Pons (tissue), 1 donor: ENCODE data around the gene OR4N2.
"Not testable (repeated sequence)": the region's sequence is repeated elsewhere in the genome, so short reads cannot be mapped to it uniquely, and the experiment has no call there.

ENCODE experiments used
- DNase-seq: peaks from one replicate; pipeline ENCODE4 v3.0.0-alpha.2; 2016; ENCODE audit warnings: low spot score

Gene OR4N2, protein sequence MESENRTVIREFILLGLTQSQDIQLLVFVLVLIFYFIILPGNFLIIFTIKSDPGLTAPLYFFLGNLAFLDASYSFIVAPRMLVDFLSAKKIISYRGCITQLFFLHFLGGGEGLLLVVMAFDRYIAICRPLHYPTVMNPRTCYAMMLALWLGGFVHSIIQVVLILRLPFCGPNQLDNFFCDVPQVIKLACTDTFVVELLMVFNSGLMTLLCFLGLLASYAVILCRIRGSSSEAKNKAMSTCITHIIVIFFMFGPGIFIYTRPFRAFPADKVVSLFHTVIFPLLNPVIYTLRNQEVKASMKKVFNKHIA

DNA sequence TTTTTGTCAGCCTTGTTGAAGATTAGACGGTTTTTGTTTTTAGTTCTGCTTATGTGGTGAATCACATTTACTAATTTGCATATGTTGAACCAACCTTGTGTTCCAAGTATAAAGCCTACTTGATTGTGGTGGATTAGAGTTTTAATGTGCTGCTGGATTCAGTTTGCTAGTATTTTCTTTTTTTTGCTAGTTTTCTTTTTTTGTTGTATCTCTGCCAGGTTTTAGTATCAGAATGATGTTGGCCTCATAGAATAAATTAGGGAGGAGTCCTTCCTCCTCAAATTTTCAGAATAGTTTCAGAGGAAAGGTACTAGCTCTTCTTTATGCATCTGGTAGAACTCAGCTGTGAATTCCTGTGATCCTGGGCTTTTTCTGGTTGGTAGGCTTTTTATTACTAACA lies at the start of gene OR4N2:
OR4N2 (plus strand) TSS at position 301 of the 400 bp plus-strand sequence. CDS start 23,679 bp downstream, outside the sequence.
- DNase-seq: not testable (repeated sequence)

DNA sequence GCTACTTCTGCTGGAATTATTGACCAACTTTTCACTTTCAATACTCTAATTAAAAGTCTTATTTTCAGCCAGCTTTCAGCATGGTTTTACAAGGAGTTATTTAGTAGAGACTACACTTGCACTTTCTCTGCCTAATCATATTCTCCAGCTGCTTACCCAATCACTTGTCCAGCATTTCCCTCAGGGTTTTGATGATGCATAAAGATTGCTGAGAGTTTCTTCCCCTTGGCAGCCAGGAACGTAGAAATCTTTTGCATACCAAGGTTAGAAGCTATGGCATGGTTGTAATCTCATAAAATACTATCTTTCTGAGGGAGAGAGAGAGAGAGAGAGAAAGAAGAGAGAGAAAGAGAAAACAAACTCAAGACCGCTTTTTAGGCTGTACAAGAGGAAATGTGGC lies 49.4 kb upstream of the OR4N2 start:
- DNase-seq: no peak

DNA sequence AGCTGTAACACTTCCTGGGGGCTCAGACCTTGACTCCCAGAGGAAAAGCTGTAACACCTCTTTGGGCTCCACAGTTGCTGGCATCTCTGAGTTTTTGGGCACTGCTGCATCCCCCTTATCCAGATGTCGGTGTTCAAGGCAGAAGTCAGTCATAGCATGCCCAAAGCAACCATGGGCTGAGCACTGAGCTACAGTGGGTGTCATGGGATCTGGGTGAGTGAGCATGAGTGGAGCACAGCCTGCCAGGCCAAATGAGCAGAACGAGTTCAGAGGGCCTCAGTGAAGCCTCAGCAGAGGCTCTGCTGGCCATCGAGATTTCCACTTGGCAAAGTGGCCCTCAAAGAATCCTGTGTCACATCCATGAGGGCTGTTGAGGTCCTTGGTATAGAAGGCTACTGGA lies 32.1 kb upstream of the OR4N2 start:
- DNase-seq: not testable (repeated sequence)

DNA sequence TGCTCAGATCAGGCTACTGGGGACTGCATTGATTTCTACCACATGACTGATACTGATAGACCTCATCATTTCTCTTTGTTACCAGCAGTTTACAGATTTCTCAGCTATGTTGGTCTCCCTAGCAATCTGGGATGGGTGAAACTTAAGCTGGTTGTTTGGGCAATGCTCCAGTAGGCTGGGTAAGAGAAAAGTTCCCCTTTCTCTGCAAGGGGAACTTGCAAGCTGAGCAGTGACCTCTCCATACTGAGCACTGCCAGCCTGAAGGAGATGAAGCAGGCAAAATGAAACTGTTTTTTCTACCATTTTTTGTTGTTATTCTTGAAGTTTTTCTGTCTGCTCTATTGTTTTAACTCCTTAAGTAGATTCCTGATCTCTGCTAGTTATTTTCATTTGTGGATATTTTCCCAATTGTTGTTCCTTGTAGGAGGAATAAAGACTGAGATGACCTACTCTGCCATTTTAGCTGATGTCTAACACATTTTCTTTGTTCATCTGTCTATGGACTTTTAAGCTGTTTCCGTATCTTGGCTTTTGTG lies 31.6 kb upstream of the OR4N2 start:
- peak; percentile 57 for DNase-seq

DNA sequence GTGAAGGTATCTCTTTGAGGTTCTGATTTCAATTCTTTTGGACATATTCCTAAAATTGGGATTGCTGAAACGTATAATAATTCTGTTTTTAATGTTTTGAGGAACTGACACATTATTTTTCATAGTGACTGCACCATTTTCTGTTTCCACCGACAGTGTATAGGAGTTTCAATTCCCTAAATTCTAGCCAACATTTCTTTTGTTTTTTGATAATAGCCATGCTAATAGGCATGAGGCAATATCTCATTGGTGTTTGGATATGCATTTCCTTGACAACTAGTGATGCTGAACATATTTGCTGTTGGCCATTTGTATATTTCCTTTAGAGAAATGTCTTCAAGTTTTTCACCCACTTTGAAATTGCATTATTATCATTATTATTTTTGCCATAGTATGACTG lies 31.1 kb upstream of the OR4N2 start:
- not testable (repeated sequence) for DNase-seq

DNA sequence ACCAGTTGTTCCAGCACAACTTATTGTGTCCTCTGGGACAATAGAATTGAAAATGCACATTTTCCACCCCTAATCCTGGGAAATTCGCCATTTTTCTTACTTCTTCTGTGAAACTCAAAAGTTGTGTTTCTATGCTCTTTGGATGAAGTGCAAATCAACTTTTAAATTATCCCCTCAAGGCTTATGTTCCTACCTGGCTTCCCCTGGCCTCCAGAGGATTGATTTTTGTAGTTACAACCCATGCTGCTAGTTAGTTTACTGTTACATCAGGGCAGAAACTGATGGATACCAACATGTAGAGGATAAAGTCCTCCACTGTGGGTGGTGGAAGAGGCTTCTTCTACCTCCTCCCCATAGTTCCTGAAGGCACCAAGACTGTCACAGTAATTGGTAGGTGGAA lies 30.4 kb upstream of the OR4N2 start, which contains the start of gene OR4M1:
OR4M1 (plus strand) TSS at position 301 of the 400 bp plus-strand sequence. CDS start 6,819 bp downstream, outside the sequence.
- not testable (repeated sequence) for DNase-seq

DNA sequence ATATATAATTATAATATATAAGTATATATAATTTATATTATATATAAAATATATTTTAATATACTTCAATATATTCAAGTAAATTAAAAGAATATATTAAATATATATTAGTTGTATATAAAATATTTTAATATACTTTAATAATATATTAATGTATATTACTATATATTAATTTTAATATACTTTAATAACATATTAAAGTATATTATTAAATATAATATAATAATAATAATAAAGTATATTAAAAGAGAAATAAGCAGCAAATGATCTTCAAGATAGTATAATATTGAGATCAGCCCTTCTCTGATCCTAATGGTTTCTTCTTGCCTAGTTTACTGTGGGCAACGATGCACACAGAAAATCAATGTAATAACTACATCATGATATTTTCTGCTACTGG lies 28.0 kb upstream of the OR4N2 start:
- DNase-seq: no peak

DNA sequence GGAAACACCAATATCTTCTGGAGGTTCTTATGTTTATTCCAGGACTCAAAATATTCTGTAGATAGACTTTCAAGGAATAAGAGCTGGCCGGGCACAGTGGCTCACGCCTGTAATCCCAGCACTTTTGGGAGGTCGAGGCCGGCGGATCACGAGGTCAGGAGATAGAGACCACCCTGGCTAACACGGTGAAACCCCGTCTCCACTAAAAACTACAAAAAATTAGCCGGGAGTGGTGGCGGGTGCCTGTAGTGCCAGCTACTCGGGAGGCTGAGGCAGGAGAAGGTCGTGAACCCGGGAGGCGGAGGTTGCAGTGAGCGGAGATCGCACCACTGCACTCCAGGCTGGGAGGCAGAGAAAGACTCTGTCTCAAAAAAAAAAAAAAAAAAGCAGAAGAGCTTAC lies 17.7 kb upstream of the OR4N2 start:
- not testable (repeated sequence) for DNase-seq

DNA sequence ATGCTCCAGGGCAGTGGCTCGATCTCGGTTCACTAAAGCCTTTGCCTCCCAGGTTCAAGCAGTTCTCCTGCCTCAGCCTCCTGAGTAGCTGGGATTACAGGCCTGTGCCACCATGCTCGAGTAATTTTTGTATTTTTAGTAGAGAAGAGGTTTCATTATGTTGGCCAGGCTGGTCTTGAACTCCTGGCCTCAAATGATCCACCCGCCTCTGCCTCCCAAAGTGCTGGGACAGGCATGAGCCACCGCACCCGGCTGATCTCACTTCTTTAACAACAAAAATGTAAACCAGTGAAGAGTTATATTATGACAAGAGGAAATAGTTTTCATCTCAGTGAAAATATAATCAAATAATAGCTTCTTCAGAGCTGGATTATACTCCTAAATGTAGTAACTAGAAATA lies 16.3 kb upstream of the OR4N2 start:
- DNase-seq: not testable (repeated sequence)

DNA sequence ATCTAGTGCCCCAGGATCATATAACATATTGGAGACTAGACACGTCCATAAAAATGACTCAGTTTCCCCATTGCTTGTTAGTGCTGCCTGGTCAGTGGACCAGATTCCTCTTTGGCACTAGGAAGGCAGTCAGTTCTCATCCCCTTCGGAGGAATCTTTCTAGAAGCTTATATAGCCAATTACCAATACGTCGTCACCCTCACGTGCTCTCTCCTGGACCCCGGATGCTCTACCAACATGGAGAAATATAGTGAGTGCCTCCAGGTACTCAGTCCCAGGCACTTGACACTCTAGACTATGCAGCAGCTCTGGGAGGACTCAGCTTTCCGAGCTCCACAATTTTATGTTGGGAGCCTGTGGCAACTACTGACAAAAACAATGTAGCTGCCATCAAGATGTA lies 15.4 kb upstream of the OR4N2 start:
- not testable (repeated sequence) for DNase-seq

DNA sequence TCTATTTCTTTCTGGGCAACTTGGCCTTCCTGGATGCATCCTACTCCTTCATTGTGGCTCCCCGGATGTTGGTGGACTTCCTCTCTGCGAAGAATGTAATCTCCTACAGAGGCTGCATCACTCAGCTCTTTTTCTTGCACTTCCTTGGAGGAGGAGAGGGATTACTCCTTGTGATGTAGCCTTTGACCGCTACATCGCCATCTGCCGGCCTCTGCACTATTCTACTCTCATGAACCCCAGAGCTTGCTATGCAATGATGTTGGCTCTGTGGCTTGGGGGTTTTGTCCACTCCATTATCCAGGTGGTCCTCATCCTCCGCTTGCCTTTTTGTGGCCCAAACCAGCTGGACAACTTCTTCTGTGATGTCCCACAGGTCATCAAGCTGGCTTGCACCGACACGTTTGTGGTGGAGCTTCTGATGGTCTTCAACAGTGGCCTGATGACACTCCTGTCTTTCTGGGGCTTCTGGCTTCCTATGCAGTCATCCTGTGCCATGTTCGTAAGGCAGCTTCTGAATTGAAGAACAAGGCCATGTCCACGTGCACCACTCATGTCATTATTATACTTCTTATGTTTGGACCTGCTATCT lies 7.0 kb upstream of the OR4N2 start:
- DNase-seq: not testable (repeated sequence)

DNA sequence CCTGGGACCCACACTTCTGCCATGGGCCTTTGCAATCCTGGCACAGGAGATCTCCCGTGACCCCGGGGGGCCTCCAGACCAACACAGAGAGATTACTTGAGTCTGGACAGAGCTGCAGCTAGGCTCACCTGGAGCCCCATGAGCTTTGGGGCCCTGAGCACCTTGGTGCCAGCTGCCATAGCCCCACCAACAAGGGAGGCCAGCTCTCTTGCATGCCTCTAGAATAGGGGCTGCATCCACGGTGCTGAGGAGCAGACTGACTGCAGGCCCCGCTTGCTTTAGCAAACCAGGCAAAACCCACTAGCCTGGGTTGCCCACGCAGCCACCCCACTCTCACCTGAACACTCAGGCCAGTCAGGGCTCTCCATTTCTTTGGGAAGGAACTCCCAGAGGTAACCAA lies 3.7 kb upstream of the OR4N2 start:
- DNase-seq: no peak

DNA sequence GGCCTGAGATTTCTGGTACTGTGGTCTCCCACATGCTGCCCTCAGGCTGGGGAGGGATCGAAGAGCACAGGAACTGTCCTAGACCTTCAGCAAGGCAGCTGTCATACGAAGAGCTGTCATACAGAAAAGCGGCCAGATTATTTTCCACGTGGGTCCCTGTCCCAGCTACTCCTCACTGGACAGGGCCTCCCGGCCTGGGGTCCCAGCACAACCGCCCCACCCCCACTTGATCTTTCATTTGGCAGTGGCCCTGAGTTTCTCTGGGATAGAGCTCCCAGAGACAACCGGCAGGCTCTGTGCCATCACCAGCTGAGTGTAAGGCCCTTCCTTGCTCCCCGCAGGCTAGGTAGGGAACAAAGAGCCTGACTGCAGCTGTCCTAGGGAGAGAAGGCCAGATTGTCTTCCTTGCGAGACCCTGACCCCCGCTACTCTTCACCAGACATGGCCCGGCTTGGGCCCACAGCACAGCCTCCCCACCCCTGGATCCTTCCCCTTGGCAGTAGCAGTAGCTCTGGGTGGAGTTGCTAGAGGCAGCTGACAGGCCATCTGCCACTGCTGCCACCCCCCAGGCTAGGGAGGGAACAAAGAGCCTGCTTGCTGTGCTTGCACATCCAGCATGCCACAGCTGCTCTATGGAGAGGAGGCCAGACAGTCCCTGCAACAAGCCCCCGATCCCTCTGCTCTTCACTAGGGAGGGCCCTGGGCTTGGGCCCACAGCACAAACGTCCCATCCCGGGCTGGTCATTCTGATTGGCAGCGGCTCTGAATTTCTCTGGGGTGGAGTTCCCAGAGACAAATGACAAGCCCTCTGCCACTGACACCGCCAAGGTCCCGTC lies 3.1 kb upstream of the OR4N2 start:
- peak; percentile 97 for DNase-seq

DNA sequence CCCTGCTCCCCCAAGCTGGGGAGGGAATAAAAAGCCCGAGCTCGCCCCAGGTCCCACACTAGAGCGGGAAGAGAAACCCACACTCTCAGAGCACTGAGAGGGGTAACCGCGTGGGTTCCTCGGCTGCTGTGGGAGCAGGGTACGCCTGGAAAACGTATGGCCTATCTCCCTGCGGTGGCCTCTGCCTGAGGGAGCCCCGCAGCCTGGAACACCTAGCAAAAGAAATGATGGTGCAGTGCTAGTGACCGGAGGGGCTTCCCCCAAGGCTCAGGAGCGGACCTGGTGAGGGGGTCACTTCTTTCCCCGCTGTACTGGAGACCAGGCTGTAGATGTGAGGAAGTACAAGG lies 2.5 kb upstream of the OR4N2 start:
- peak; percentile 37 for DNase-seq

DNA sequence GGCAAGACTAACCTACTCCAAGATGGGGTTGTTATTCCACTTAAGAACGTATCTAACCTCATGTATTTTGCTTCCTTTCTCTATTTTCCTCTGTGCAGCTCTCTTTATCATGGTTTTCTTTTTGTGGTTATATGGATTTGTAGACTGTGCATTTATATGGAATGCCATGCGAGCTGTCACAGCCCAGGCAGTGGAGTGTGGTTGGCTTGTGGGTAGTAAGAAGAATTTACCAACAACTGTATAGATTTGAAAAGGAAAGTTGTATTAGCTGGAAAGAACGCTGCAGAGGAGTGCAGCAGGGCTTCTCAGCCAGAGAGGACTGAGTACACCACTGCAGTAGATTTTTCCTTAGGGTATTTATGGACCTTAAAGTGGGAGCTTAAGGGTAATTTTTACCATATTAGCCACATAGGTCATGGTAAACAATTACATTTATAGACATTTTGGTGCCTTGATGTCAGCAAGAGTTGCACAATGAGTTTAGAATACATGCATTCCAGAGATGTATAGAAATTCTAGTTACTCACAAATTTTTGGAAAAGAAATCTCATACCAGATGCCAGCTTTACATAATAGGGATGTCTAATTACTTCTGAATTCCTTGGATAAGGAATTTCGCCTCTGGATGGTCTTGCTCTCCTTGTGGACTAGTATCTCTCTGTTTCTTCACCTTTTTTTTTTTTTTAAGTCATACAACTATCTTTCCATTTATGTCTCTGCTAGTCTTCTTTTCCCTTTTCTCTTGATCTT lies 9.8 kb downstream of the OR4N2 start:
- DNase-seq: not testable (repeated sequence)

DNA sequence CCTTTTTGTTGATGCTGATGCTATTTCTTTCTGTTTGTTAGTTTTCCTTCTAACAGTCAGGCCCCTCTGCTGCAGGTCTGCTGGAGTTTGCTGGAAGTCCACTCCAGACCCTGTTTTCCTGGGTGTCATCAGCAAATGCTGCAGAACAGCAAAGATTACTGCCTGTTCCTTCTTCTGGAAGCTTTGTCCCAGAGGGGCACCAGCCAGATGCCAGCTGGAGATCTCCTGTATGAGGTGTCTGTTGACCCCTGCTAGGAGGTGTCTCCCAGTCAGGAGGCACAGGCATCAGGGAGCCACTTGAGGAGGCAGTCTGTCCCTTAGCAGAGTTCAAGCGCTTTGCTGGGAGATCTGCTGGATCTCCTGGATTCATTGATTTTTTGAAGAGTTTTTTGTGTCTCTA lies 16.3 kb downstream of the OR4N2 start:
- not testable (repeated sequence) for DNase-seq

DNA sequence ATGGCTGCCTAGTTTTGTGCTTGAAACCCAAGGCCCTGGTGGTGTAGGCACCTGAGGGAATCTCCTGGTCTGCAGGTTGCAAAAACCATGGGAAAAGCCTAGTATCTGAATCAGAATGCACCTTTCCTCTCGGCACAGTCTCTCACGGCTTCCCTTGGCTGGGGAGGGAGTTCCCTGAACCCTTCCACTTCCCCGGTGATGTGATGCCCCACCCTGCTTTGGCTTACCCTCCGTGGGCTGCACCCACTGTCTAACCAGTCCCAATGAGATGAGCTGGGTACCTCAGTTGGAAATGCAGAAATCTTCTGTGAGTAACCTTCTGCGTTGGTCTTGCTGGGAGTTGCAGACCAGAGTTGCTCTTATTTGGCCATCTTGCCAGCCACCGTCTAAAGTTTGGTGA lies 17.4 kb downstream of the OR4N2 start:
- not testable (repeated sequence) for DNase-seq

DNA sequence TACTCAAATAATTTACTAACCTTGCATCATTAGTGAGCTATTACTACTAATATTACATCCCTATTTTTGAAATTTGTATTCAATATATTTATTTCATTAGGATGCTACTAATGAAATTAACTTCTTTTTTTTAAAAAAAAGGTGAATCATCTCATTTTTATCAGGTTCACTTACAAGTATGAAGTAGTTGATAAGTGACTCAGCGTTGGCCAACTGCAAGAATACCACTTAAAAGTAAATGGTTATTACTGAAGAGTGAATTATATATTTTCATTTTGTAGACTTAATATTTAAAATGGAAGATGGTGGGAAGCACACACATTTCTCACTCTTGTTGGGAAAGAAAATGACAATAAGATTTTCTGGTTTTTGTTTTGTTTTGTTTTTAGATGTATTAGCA lies 19.6 kb downstream of the OR4N2 start:
- no peak for DNase-seq

DNA sequence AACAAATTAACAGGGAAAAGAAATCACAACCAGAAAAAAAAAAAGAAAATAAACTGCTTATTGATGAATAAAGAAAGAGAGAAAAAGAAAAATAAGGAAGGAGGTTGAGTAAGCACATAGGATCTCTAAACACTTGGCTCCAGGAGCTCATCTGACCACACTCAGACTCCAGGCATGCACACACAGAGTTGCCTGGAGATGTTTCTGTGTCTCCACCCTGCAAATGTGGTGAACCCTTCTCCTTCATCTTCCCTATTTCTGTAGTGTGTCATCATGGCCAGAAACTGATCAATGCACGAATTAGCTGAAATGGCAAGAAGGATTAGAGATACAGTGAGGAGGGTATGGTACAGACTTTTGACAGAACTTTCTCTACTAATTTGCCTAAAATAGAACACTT lies 20.2 kb downstream of the OR4N2 start:
- DNase-seq: no peak

DNA sequence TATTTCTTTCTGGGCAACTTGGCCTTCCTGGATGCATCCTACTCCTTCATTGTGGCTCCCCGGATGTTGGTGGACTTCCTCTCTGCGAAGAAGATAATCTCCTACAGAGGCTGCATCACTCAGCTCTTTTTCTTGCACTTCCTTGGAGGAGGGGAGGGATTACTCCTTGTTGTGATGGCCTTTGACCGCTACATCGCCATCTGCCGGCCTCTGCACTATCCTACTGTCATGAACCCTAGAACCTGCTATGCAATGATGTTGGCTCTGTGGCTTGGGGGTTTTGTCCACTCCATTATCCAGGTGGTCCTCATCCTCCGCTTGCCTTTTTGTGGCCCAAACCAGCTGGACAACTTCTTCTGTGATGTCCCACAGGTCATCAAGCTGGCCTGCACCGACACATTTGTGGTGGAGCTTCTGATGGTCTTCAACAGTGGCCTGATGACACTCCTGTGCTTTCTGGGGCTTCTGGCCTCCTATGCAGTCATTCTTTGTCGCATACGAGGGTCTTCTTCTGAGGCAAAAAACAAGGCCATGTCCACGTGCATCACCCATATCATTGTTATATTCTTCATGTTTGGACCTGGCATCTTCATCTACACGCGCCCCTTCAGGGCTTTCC lies 24.2 kb downstream of the OR4N2 start:
- not testable (repeated sequence) for DNase-seq

DNA sequence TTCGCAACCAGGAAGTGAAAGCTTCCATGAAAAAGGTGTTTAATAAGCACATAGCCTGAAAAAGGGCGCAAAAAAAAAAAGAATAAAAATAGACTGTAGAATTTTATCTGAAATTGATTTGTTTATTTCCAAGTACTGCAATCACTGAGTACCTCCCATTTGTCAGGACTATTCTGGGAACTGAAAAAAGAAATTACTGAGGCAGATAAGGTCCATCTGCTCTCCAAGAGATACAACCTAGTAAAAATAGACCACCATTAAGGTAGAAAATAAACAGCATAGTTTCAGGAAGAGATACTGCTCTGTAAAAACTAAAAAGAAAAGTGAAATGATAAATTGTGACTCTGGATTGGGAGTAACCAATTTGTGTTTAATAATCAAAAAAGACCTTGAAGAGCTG lies 24.7 kb downstream of the OR4N2 start:
- DNase-seq: no peak
